ENCODE results near the gene LRRC25. TPM values are rescaled to one million over a fixed set of nuclear protein-coding genes. Genes with fewer than 3 reads are reported as not detected.
"Not testable (repeated sequence)": the region's sequence is repeated elsewhere in the genome, so short reads cannot be mapped to it uniquely, and the experiment has no call there.

The LRRC25 gene
- total RNA-seq, 1 donor from 2014 or later = not detected

DNA sequence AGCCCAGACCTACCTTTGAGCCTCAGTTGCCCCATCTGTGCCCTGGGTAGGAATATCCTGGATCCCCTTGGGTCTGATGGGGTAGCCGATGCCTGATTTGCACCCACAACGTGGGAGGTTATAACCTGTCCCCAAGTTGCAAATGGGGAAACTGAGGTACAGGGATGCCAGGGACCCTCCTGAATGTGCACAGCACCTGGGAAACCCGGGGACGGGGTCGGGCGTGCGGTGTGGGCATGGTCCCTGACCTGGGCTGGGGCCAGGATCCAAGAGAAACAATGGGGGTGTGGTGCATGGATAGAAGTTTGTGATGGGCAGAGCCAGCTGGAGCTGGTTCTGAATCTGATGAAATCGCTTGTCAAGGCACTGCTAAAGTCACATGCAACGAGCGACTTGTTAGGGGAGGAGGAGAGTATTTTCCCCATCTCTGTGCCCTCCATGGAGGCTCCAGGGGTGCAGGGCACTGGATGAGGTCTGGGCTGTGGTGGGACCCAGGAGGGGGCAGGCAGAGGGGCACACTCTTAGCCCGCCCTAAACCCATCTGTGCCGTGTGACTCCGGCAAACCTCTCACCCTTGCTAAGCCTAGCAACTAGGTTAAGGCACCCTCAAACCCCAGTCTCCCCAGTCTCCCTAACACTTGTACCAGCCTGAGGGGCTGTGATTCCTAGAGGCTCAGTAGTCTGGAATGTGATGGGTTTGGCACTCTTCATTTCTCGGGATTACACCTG lies 10.7 kb downstream of the LRRC25 start:
- FAIRE-seq = no peak

DNA sequence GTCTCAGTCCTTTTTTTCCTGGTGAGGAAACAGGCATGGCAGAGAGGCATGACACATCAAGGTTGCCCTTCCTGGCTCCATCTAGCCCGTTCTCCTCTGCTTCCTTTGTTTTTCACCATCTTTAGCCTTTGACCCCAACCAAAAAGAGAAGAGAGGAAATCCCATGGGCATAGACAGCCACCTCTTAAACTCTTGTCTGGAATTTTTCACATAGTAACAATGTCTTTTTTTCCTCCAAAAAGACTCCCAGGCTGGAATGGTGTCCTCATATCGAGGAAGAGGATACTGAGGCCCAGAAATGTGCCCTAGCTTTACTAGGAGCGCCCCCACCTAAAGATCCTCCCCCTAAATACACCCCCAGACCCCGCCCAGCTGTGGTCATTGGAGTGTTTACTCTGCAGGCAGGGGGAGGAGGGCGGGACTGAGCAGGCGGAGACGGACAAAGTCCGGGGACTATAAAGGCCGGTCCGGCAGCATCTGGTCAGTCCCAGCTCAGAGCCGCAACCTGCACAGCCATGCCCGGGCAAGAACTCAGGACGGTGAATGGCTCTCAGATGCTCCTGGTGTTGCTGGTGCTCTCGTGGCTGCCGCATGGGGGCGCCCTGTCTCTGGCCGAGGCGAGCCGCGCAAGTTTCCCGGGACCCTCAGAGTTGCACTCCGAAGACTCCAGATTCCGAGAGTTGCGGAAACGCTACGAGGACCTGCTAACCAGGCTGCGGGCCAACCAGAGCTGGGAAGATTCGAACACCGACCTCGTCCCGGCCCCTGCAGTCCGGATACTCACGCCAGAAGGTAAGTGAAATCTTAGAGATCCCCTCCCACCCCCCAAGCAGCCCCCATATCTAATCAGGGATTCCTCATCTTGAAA lies 11.5 kb downstream of the LRRC25 start, which contains the start of gene GDF15:
GDF15 (plus strand) TSS at position 484 of the 868 bp plus-strand sequence; CDS start at position 516, 32 bp downstream.
- peak; percentile 41 for DNase-seq (ENCODE audit: low read depth)

More for the DNA sequence above, 10.7 kb downstream of the LRRC25 start:
- no peaks in the 10 kb centered on the region for H3K27me3 ChIP-seq (ENCODE audit: control insufficient read depth, insufficient read depth, low read length)
- peak overlapping the region; percentile 55 for H3K4me3 ChIP-seq (ENCODE audit: low read depth, low read length)
- TF ChIP-seq, protein P1, sequence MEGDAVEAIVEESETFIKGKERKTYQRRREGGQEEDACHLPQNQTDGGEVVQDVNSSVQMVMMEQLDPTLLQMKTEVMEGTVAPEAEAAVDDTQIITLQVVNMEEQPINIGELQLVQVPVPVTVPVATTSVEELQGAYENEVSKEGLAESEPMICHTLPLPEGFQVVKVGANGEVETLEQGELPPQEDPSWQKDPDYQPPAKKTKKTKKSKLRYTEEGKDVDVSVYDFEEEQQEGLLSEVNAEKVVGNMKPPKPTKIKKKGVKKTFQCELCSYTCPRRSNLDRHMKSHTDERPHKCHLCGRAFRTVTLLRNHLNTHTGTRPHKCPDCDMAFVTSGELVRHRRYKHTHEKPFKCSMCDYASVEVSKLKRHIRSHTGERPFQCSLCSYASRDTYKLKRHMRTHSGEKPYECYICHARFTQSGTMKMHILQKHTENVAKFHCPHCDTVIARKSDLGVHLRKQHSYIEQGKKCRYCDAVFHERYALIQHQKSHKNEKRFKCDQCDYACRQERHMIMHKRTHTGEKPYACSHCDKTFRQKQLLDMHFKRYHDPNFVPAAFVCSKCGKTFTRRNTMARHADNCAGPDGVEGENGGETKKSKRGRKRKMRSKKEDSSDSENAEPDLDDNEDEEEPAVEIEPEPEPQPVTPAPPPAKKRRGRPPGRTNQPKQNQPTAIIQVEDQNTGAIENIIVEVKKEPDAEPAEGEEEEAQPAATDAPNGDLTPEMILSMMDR (IDR thresholded peaks at IDR 0.05; ENCODE audit: insufficient read depth, low read length, severe bottlenecking) = no peak
- DNase-seq (ENCODE audit: low read depth) = no peak
- peaks cover 14% of the 10 kb centered on the region for H3K36me3 ChIP-seq (ENCODE audit: control insufficient read depth, insufficient read depth, low read length)

DNA sequence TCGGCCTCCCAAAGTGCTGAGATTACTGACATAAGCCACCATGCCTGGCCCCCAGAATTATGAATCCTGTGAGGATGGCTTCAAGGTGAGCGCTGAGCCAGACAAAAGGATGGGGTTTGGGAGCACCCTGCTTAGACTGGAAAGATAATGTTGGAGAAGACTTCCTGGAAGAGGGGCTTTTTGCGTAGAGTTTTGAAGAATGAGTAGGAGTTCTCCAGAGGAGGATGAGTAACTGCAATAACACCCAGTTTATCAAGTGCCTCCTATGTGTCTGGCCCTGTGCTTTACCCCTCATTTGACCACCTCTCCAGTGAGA lies 12.1 kb downstream of the LRRC25 start:
- H3K4me3 ChIP-seq (ENCODE audit: low read depth, low read length) = no peak overlapping the region
- FAIRE-seq (no peak), DNase-seq (ENCODE audit: low read depth) (peak; percentile 49)
- TF ChIP-seq, protein P1 (IDR thresholded peaks at IDR 0.05; ENCODE audit: insufficient read depth, low read length, severe bottlenecking) = no peak
- peaks cover 14% of the 10 kb centered on the region for H3K36me3 ChIP-seq (ENCODE audit: control insufficient read depth, insufficient read depth, low read length)
- no peaks in the 10 kb centered on the region for H3K27me3 ChIP-seq (ENCODE audit: control insufficient read depth, insufficient read depth, low read length)

More for the DNA sequence above, 11.5 kb downstream of the LRRC25 start, which contains the start of gene GDF15:
- peak within 1 kb of the TSS; percentile 55 for H3K4me3 ChIP-seq (ENCODE audit: low read depth, low read length)
- H3K36me3 ChIP-seq (ENCODE audit: control insufficient read depth, insufficient read depth, low read length) = peaks cover 14% of the 10 kb centered on the region
- TF ChIP-seq, protein P1 (IDR thresholded peaks at IDR 0.05; ENCODE audit: insufficient read depth, low read length, severe bottlenecking) = peak; percentile 90
- FAIRE-seq = no peak
- H3K27me3 ChIP-seq (ENCODE audit: control insufficient read depth, insufficient read depth, low read length) = no peaks in the 10 kb centered on the region

DNA sequence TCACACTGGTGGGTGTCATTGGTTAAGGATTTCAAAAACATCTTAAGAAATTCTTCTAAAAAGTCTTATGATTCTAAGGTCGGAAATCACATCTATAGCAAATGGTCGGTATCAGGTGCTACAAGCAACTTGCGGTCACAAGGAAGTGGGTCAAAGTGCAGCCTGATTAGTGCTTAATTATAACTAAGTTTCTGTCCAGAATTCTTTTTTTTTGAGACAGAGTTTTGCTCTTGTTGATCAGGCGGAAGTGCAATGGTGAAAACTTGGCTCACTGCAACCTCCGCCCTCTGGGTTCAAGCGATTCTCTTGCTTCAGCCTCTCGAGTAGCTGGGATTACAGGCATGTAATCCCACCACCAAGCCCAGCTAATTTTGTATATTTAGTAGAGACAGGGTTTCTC lies 12.6 kb downstream of the LRRC25 start:
- FAIRE-seq = no peak
- TF ChIP-seq, protein P1 (IDR thresholded peaks at IDR 0.05; ENCODE audit: insufficient read depth, low read length, severe bottlenecking) = no peak
- no peak for DNase-seq (ENCODE audit: low read depth)

DNA sequence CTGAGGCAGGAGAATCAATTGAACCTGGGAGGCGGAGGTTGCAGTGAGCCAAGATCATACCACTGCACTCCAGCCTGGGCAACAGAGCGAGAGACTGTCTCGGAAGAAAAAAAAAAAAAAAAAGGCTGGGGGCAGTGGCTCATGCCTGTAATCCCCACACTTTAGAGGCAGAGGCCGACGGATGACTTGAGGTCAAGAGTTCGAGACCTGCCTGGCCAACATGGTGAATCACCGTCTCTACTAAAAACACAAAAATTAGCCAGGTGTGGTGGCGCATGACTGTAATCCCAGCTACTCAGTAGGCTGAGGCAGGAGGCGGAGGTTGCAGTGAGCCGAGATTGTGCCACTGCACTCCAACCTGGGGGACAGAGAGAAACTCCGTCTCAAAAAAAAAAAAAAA lies 13.8 kb downstream of the LRRC25 start:
- not testable (repeated sequence) for DNase-seq (ENCODE audit: low read depth); H3K27me3 ChIP-seq (ENCODE audit: control insufficient read depth, insufficient read depth, low read length); H3K4me3 ChIP-seq (ENCODE audit: low read depth, low read length); FAIRE-seq; H3K36me3 ChIP-seq (ENCODE audit: control insufficient read depth, insufficient read depth, low read length)

More for the DNA sequence above, 12.6 kb downstream of the LRRC25 start:
- Histone ChIP-seq H3K4me3 (ENCODE audit: low read depth, low read length) (no peak overlapping the region), H3K36me3 (ENCODE audit: control insufficient read depth, insufficient read depth, low read length) (peaks cover 14% of the 10 kb centered on the region), H3K27me3 (ENCODE audit: control insufficient read depth, insufficient read depth, low read length) (no peaks in the 10 kb centered on the region)

DNA sequence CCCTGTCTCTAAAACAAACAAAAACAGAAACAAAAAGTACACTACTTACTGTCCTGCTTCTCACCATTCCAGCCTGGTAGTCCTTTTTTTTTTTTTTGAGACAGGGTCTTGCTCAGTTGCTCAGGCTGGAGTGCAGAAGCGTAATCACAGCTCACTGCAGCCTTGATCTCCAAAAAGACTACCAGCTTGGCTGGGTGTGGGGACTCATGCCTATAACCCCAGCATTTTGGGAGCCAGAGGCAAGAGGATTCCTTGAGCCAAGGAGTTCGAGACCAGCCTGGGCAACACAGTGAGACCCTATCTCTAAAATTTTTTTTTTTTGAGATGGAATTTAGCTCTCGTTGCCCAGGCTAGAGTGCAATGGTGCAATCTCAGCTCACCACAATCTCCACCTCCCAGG lies 16.6 kb downstream of the LRRC25 start:
- H3K36me3 ChIP-seq (ENCODE audit: control insufficient read depth, insufficient read depth, low read length) = no peaks in the 10 kb centered on the region
- DNase-seq (ENCODE audit: low read depth) (no peak), FAIRE-seq (no peak)
- no peak overlapping the region for H3K4me3 ChIP-seq (ENCODE audit: low read depth, low read length)
- TF ChIP-seq, protein P1 (IDR thresholded peaks at IDR 0.05; ENCODE audit: insufficient read depth, low read length, severe bottlenecking) = no peak
- no peaks in the 10 kb centered on the region for H3K27me3 ChIP-seq (ENCODE audit: control insufficient read depth, insufficient read depth, low read length)

Data from bronchial epithelial cell (primary cell).